Body of pancreas (tissue), 4 donors: Measurements from ENCODE around the gene CMTR2. TPM values are rescaled to one million over a fixed set of nuclear protein-coding genes. Genes with fewer than 3 reads are reported as not detected.

Source experiments
- ATAC-seq: fragments of 150-250 bp; one replicate; pipeline ENCODE4 v1.9.1; 2016
- DNase-seq, 4 donors: peaks; one replicate each; pipeline ENCODE4 v3.0.0-alpha.2; 2019
- H3K27ac ChIP-seq, 4 donors: fragments of 200-600 bp; sonication (generic); 1 replicate in 3 of 4; 2 replicates in 1 of 4; pipeline versions ENCODE4 v1.5.1 to v1.6.1; 2016 to 2019; ENCODE audit warnings: mild to moderate bottlenecking in 1 of 4, mixed read lengths in 1 of 4, moderate library complexity in 1 of 4
- H3K27me3 ChIP-seq, 2 donors: fragments of 200-600 bp; sonication (generic); one replicate each; pipeline ENCODE4 v1.6.0; 2016; ENCODE audit warnings: mild to moderate bottlenecking in 1 of 2
- H3K36me3 ChIP-seq, 2 donors: fragments of 200-600 bp; sonication (generic); replicated peaks in 1 of 2; 2 replicates each; pipeline ENCODE4 v1.5.1; 2016; ENCODE audit warnings: low read depth in 2 of 2; ENCODE audit not compliant: insufficient read depth in 1 of 2
- H3K4me1 ChIP-seq: fragments of 200-600 bp; sonication (generic); one replicate; pipeline ENCODE4 v1.6.0; 2016
- H3K4me3 ChIP-seq, 2 donors: fragments of 200-600 bp; sonication (generic); 1 replicate in 1 of 2; 2 replicates in 1 of 2; pipeline ENCODE4 v1.5.1; 2016 to 2019
- H3K9me3 ChIP-seq, 3 donors: fragments of 200-600 bp; sonication (generic); 1 replicate in 2 of 3; 2 replicates in 1 of 3; pipeline ENCODE4 v1.5.1; 2016
- CTCF ChIP-seq, 7 experiments: fragments of 450-650 bp in 4 of 7; fragments of 200-600 bp in 3 of 7; sonication (generic) in 3 of 7; IDR thresholded peaks; one replicate each; pipeline ENCODE4 v1.5.1; 2016 to 2019; ENCODE audit warnings: antibody characterized with exemption in 7 of 7
- POLR2A ChIP-seq, 3 donors: fragments of 450-650 bp; IDR thresholded peaks; one replicate each; pipeline ENCODE4 v1.6.1; 2016; ENCODE audit warnings: antibody characterized with exemption in 3 of 3, mild to moderate bottlenecking in 2 of 3
- WGBS, 2 donors: methylation state at CpG; one replicate each; pipeline ENCODE4 v1.1.5; 2017; 5-methylcytosine and 5-hydroxymethylcytosine counted together
- intact Hi-C: fragments of 100-400 bp; cut with DNase I; formaldehyde crosslinking; loops from one replicate; pipeline ENCODE4 v1.15.1; 2023
- total RNA-seq, 2 donors: library from RNA; depleted of rRNA; stranded (reverse); fragments of >200 nt; gene quantifications; one replicate each; pipeline ENCODE4 v1.1.0, GENCODE V29; 2016

Gene CMTR2
- total RNA-seq, 2 donors from 2014 or later, result 7.3 to 20.2 TPM

- H3K36me3 ChIP-seq, result no peaks in the 10 kb centered on the region
- WGBS, 2 donors, result 12 to 20% methylated on average over 3 of the region's 3 CpGs
- ATAC-seq (no peak), DNase-seq (no peak)
- intact Hi-C loops, result no loop called here
- no peaks in the 10 kb centered on the region for H3K27me3 ChIP-seq
- no peaks in the 10 kb centered on the region for H3K9me3 ChIP-seq
- H3K4me1 ChIP-seq, result no peaks in the 10 kb centered on the region
- no peak overlapping the region for H3K4me3 ChIP-seq
- H3K27ac ChIP-seq, result no peak overlapping the region
- no peak for TF ChIP-seq POLR2A (IDR thresholded peaks at IDR 0.05)
- no peak for TF ChIP-seq CTCF (IDR thresholded peaks at IDR 0.05)
Measured at GRCh38 chr16:71242601-71243000, 46.6 kb downstream of the CMTR2 start.

- DNase-seq, result no peak
- no peak overlapping the region for H3K4me3 ChIP-seq
- no peaks in the 10 kb centered on the region for H3K9me3 ChIP-seq
- intact Hi-C loops, result no loop called here
- no peak overlapping the region for H3K27ac ChIP-seq
- no peaks in the 10 kb centered on the region for H3K36me3 ChIP-seq
- no peak for ATAC-seq
- H3K4me1 ChIP-seq, result no peaks in the 10 kb centered on the region
- 66 to 73% methylated on average over 4 of the region's 4 CpGs for WGBS, 2 donors
- H3K27me3 ChIP-seq, result no peaks in the 10 kb centered on the region
- no peak for TF ChIP-seq CTCF (IDR thresholded peaks at IDR 0.05)
- TF ChIP-seq POLR2A (IDR thresholded peaks at IDR 0.05), result no peak
Measured at GRCh38 chr16:71242036-71242435, 47.2 kb downstream of the CMTR2 start.

Other genes with a start within 250 kb of the CMTR2 start
- 1 to 10 TPM; 5.6 to 6.7 TPM for gene HYDIN, start 58.7 kb downstream of the CMTR2 start, total RNA-seq
- gene CALB2, start 69.3 kb upstream of the CMTR2 start, total RNA-seq, result 1 to 10 TPM in 1 of 2 donors, under 1 TPM in 1; 0.99 to 3.1 TPM
- gene TLE7, start 152.7 kb upstream of the CMTR2 start, total RNA-seq, result not detected
- gene ZNF23, start 172.8 kb upstream of the CMTR2 start, total RNA-seq, result 1 to 10 TPM; 4.4 to 5.3 TPM
- 1 to 10 TPM; 3.6 to 5.9 TPM for gene ZNF19, start 199.9 kb upstream of the CMTR2 start, total RNA-seq
- gene CHST4, start 237.0 kb upstream of the CMTR2 start, total RNA-seq, result 10 to 100 TPM; 21.8 to 23.4 TPM